GM12891 (cell line): ENCODE measurements around the gene CASTOR1.

Source experiments
- POLR2AphosphoS5 ChIP-seq: IDR thresholded peaks from 2 replicates; pipeline ENCODE4 v1.6.1; 2011; ENCODE audit warnings: low read depth, low read length, control low read depth
- TAF1 ChIP-seq: IDR thresholded peaks from 2 replicates; pipeline ENCODE4 v1.6.1; 2011; ENCODE audit warnings: low read depth, low read length, control low read depth

- TF ChIP-seq TAF1 (no peak), POLR2AphosphoS5 (no peak)
Observed at GRCh38 chr22:30335236-30335635, 45.9 kb upstream of the CASTOR1 start.
